Trophoblast cell (in vitro differentiated cells and primary cell): ENCODE measurements around the gene PIP4P1.
"Not testable (repeated sequence)": the region's sequence is repeated elsewhere in the genome, so short reads cannot be mapped to it uniquely, and the experiment has no call there.

Source experiments
- DNase-seq, 2 donors: peaks; one replicate each; pipeline ENCODE4 v3.0.0-alpha.2; 2016
- H2AFZ ChIP-seq: 2 replicates; pipeline ENCODE4 v1.6.1; 2013; ENCODE audit warnings: low read length, moderate library complexity, mild to moderate bottlenecking; ENCODE audit not compliant: insufficient read depth, poor library complexity
- H2AK5ac ChIP-seq: 2 replicates; pipeline ENCODE4 v1.6.1; 2013; ENCODE audit warnings: mild to moderate bottlenecking, low read length
- H2BK120ac ChIP-seq: 2 replicates; pipeline ENCODE4 v1.6.1; 2013; ENCODE audit warnings: low read length, mild to moderate bottlenecking, moderate library complexity; ENCODE audit not compliant: insufficient read depth, poor library complexity
- H2BK12ac ChIP-seq: 2 replicates; pipeline ENCODE4 v1.6.1; 2013; ENCODE audit warnings: mild to moderate bottlenecking, low read length, moderate library complexity
- H2BK5ac ChIP-seq: 2 replicates; pipeline ENCODE4 v1.6.1; 2013; ENCODE audit warnings: low read length, low read depth, moderate library complexity, mild to moderate bottlenecking; ENCODE audit not compliant: poor library complexity
- H3K14ac ChIP-seq: 2 replicates; pipeline ENCODE4 v1.6.1; 2013; ENCODE audit warnings: mild to moderate bottlenecking, low read length
- H3K18ac ChIP-seq: 2 replicates; pipeline ENCODE4 v1.6.1; 2013; ENCODE audit warnings: mild to moderate bottlenecking, low read length
- H3K23ac ChIP-seq: 2 replicates; pipeline ENCODE4 v1.6.1; 2013; ENCODE audit warnings: low read length
- H3K27ac ChIP-seq: 2 replicates; pipeline ENCODE4 v1.5.1; 2013; ENCODE audit warnings: low read depth, mild to moderate bottlenecking, inconsistent platforms, low read length, moderate library complexity
- H3K27me3 ChIP-seq: 2 replicates; pipeline ENCODE4 v1.6.1; 2013; ENCODE audit warnings: inconsistent platforms, mild to moderate bottlenecking, low read length, moderate library complexity; ENCODE audit not compliant: insufficient read depth
- H3K36me3 ChIP-seq, 2 experiments: 1 replicate in 1 of 2; 2 replicates in 1 of 2; pipeline ENCODE4 v1.6.1; 2013; ENCODE audit warnings: low read length in 2 of 2, mild to moderate bottlenecking in 2 of 2, moderate library complexity in 1 of 2; ENCODE audit not compliant: insufficient read depth in 2 of 2, control insufficient read depth in 1 of 2
- H3K4ac ChIP-seq: 2 replicates; pipeline ENCODE4 v1.6.1; 2013; ENCODE audit warnings: low read depth, mild to moderate bottlenecking, low read length, moderate library complexity
- H3K4me1 ChIP-seq, 2 experiments: 1 replicate in 1 of 2; 2 replicates in 1 of 2; pipeline ENCODE4 v1.6.1; 2013; ENCODE audit warnings: low read length in 2 of 2, mild to moderate bottlenecking in 2 of 2, moderate library complexity in 1 of 2; ENCODE audit not compliant: insufficient read depth in 2 of 2, control insufficient read depth in 1 of 2
- H3K4me2 ChIP-seq: 2 replicates; pipeline ENCODE4 v1.6.1; 2013; ENCODE audit warnings: inconsistent platforms, mild to moderate bottlenecking, low read length, moderate library complexity
- H3K4me3 ChIP-seq: 2 replicates; pipeline ENCODE4 v1.5.1; 2013; ENCODE audit warnings: mild to moderate bottlenecking, low read depth, low read length, inconsistent platforms
- H3K79me1 ChIP-seq: one replicate; pipeline ENCODE4 v1.6.1; 2013; ENCODE audit warnings: low read length
- H3K79me2 ChIP-seq: 2 replicates; pipeline ENCODE4 v1.6.1; 2013; ENCODE audit warnings: low read length, mild to moderate bottlenecking; ENCODE audit not compliant: control insufficient read depth, insufficient read depth, poor library complexity
- H3K9ac ChIP-seq: 2 replicates; pipeline ENCODE4 v1.6.1; 2013; ENCODE audit warnings: mild to moderate bottlenecking, low read length
- H3K9me3 ChIP-seq: 2 replicates; pipeline ENCODE4 v1.6.1; 2013; ENCODE audit warnings: low read depth, mild to moderate bottlenecking, control low read depth, inconsistent platforms, low read length; ENCODE audit not compliant: insufficient read depth
- H4K12ac ChIP-seq: 2 replicates; pipeline ENCODE4 v1.6.1; 2013; ENCODE audit warnings: low read depth, mild to moderate bottlenecking, low read length, moderate library complexity
- H4K8ac ChIP-seq: 2 replicates; pipeline ENCODE4 v1.6.1; 2013; ENCODE audit warnings: low read depth, mild to moderate bottlenecking, low read length, moderate library complexity
- H4K91ac ChIP-seq: one replicate; pipeline ENCODE4 v1.6.1; 2013; ENCODE audit warnings: low read depth, mild to moderate bottlenecking, low read length, moderate library complexity
- WGBS: extraction: QIAGEN DNeasy Blood & Tissue Kit; methylation state at CpG from one replicate; pipeline ENCODE4 v1.1.7; 2013; ENCODE audit warnings: missing lambda C conversion rate; ENCODE audit not compliant: insufficient read length, insufficient coverage; ENCODE audit errors: extremely low coverage; 5-methylcytosine and 5-hydroxymethylcytosine counted together

The PIP4P1 gene

GRCh38 chr14:20506276-20506675 lies 45.0 kb upstream of the PIP4P1 start:
- H3K27ac ChIP-seq, H3K4ac ChIP-seq, H3K14ac ChIP-seq, H2BK12ac ChIP-seq, H3K79me1 ChIP-seq, H3K9ac ChIP-seq, H2AK5ac ChIP-seq, H4K91ac ChIP-seq, H3K4me1 ChIP-seq, H3K9me3 ChIP-seq, H3K23ac ChIP-seq, H3K36me3 ChIP-seq, H3K79me2 ChIP-seq, H3K18ac ChIP-seq, H3K4me2 ChIP-seq, H4K12ac ChIP-seq, H2AFZ ChIP-seq, H2BK120ac ChIP-seq, H2BK5ac ChIP-seq, H3K27me3 ChIP-seq, H4K8ac ChIP-seq, H3K4me3 ChIP-seq, DNase-seq: not testable (repeated sequence)
- WGBS = no CpG with 5 or more reads among the region's 30 CpGs

GRCh38 chr14:20503898-20504297 lies 42.7 kb upstream of the PIP4P1 start:
- H2BK5ac ChIP-seq = no peak overlapping the region
- H2BK120ac ChIP-seq = no peak overlapping the region
- no peak overlapping the region for H3K27ac ChIP-seq
- no peak overlapping the region for H3K14ac ChIP-seq
- H3K4me3 ChIP-seq = no peak overlapping the region
- no peak overlapping the region for H2AFZ ChIP-seq
- no peak overlapping the region for H3K4me2 ChIP-seq
- no peak overlapping the region for H4K12ac ChIP-seq
- H3K9ac ChIP-seq = no peak overlapping the region
- H3K4me1 ChIP-seq = no peaks in the 10 kb centered on the region
- H3K79me1 ChIP-seq = no peaks in the 10 kb centered on the region
- no peak overlapping the region for H3K23ac ChIP-seq
- no peak for DNase-seq
- H3K9me3 ChIP-seq = no peaks in the 10 kb centered on the region
- no peak overlapping the region for H3K4ac ChIP-seq
- no peaks in the 10 kb centered on the region for H3K79me2 ChIP-seq
- no peak overlapping the region for H4K8ac ChIP-seq
- no CpG with 5 or more reads among the region's 6 CpGs for WGBS
- no peak overlapping the region for H2BK12ac ChIP-seq
- no peak overlapping the region for H3K18ac ChIP-seq
- no peak overlapping the region for H2AK5ac ChIP-seq
- H4K91ac ChIP-seq = no peak overlapping the region
- no peaks in the 10 kb centered on the region for H3K27me3 ChIP-seq
- no peaks in the 10 kb centered on the region for H3K36me3 ChIP-seq

DNA sequence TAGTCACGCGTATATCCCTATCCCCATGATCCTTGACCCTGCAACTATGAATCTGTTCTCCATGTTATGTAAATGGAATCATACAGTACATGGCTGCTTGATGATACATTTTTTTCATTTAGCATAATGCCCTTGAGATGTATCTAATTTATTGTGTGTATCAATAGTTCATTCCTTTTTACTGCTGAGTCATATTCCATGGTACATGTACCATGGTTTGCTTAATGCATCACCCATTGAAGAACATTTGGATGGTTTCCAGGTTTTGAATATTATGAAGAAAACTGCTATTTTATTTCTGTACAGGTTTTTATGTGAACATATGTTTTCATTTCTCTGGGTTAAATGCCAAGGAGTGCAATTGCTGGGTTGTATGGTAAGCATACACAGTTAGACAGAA lies 40.1 kb upstream of the PIP4P1 start:
- H2AK5ac ChIP-seq = no peak overlapping the region
- DNase-seq = no peak
- H3K18ac ChIP-seq = no peak overlapping the region
- no peak overlapping the region for H4K91ac ChIP-seq
- no peak overlapping the region for H4K8ac ChIP-seq
- H3K79me2 ChIP-seq = no peaks in the 10 kb centered on the region
- no peaks in the 10 kb centered on the region for H3K4me1 ChIP-seq
- H2BK120ac ChIP-seq = no peak overlapping the region
- H3K9me3 ChIP-seq = no peaks in the 10 kb centered on the region
- no peaks in the 10 kb centered on the region for H3K79me1 ChIP-seq
- no peak overlapping the region for H3K9ac ChIP-seq
- H2BK5ac ChIP-seq = no peak overlapping the region
- H2AFZ ChIP-seq = no peak overlapping the region
- H3K4ac ChIP-seq = no peak overlapping the region
- no peak overlapping the region for H3K23ac ChIP-seq
- no peak overlapping the region for H3K4me3 ChIP-seq
- no CpG with 5 or more reads among the region's 2 CpGs for WGBS
- no peak overlapping the region for H3K4me2 ChIP-seq
- no peak overlapping the region for H3K14ac ChIP-seq
- H3K36me3 ChIP-seq = no peaks in the 10 kb centered on the region
- no peaks in the 10 kb centered on the region for H3K27me3 ChIP-seq
- H2BK12ac ChIP-seq = no peak overlapping the region
- H3K27ac ChIP-seq = no peak overlapping the region
- no peak overlapping the region for H4K12ac ChIP-seq

DNA sequence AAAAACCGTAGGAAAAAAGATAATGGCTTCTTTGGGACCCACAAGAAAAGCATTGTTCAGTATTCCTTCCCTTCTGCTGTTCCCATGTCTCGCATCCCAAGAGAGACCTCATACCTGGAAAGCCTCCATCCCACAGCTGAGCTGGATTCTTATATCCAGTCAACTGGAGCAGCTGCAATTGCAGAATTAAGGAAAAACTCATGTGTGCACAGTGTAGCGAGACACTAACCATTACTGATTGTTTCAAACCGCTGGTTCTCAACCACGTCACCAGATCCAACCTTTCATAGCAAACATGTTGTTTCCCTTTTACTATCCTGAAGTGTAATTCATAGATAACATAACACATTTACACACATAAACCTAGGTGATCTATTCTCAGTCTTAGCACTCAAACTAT lies 38.6 kb upstream of the PIP4P1 start:
- Histone ChIP-seq H3K27ac (no peak overlapping the region), H3K4me1 (no peaks in the 10 kb centered on the region), H2AFZ (no peak overlapping the region), H2BK12ac (no peak overlapping the region), H3K4ac (no peak overlapping the region), H2BK5ac (no peak overlapping the region), H3K79me2 (no peaks in the 10 kb centered on the region), H3K18ac (no peak overlapping the region), H3K4me2 (no peak overlapping the region), H4K8ac (no peak overlapping the region), H4K91ac (no peak overlapping the region), H3K36me3 (no peaks in the 10 kb centered on the region), H4K12ac (no peak overlapping the region), H2AK5ac (no peak overlapping the region), H3K27me3 (no peaks in the 10 kb centered on the region), H3K9me3 (no peaks in the 10 kb centered on the region), H3K4me3 (no peak overlapping the region), H3K9ac (no peak overlapping the region), H3K14ac (no peak overlapping the region), H3K23ac (no peak overlapping the region), H2BK120ac (no peak overlapping the region), H3K79me1 (no peaks in the 10 kb centered on the region)
- DNase-seq = no peak
- WGBS = no CpG with 5 or more reads among the region's 5 CpGs
